Nephron progenitor cell (in vitro differentiated cells): ENCODE data around the gene AIM2.

Source experiments
- DNase-seq: peaks from one replicate; pipeline ENCODE4 v3.0.0; 2021
- H3K27ac Mint-ChIP-seq: 2 replicates; pipeline ENCODE4 v1.8.0; 2021; ENCODE audit warnings: mild to moderate bottlenecking, moderate library complexity, mixed read lengths
- H3K27me3 Mint-ChIP-seq: 2 replicates; pipeline ENCODE4 v1.8.0; 2021; ENCODE audit warnings: mild to moderate bottlenecking, low read depth, mixed read lengths; ENCODE audit not compliant: poor library complexity
- H3K36me3 Mint-ChIP-seq: 2 replicates; pipeline ENCODE4 v1.8.0; 2021; ENCODE audit warnings: low read depth, mixed read lengths
- H3K4me1 Mint-ChIP-seq: 2 replicates; pipeline ENCODE4 v1.8.0; 2021; ENCODE audit warnings: mixed read lengths
- H3K4me3 Mint-ChIP-seq: 2 replicates; pipeline ENCODE4 v1.8.0; 2021; ENCODE audit warnings: mild to moderate bottlenecking, moderate library complexity, mixed read lengths
- H3K9me3 Mint-ChIP-seq: 2 replicates; pipeline ENCODE4 v1.8.0; 2021; ENCODE audit warnings: mild to moderate bottlenecking, moderate library complexity, mixed read lengths
- TF ChIP-seq, protein P1 (sequence below): fragments of 200-600 bp; sonication (generic); IDR thresholded peaks from 2 replicates; pipeline ENCODE4 v1.5.0; 2021; ENCODE audit warnings: antibody characterized with exemption

The AIM2 gene

DNA sequence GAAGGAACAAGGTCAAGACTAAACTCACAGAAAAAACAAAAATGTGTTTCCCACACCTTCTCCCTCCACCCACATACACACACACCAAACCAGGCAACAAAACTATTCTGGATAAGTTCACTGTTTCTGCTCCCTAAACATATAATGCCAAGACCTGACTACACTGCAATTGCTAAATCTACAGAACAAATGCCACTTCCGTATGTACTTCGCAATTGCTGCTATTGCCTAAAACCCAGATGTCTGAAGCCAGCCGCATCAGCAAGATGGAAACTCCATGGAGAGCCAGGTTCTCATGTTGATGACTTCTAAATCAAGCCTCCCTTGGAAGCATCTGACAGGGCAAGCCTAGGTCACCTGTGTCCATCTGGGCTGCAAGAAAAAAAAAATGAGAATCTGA, 8.3 kb upstream of the AIM2 start:
- Mint-ChIP-seq H3K27me3 (peaks cover 3% of the 10 kb centered on the region), H3K4me1 (peaks cover 19% of the 10 kb centered on the region), H3K4me3 (no peak overlapping the region), H3K27ac (no peak overlapping the region), H3K9me3 (peaks cover 3% of the 10 kb centered on the region), H3K36me3 (no peaks in the 10 kb centered on the region)
- TF ChIP-seq, protein P1, sequence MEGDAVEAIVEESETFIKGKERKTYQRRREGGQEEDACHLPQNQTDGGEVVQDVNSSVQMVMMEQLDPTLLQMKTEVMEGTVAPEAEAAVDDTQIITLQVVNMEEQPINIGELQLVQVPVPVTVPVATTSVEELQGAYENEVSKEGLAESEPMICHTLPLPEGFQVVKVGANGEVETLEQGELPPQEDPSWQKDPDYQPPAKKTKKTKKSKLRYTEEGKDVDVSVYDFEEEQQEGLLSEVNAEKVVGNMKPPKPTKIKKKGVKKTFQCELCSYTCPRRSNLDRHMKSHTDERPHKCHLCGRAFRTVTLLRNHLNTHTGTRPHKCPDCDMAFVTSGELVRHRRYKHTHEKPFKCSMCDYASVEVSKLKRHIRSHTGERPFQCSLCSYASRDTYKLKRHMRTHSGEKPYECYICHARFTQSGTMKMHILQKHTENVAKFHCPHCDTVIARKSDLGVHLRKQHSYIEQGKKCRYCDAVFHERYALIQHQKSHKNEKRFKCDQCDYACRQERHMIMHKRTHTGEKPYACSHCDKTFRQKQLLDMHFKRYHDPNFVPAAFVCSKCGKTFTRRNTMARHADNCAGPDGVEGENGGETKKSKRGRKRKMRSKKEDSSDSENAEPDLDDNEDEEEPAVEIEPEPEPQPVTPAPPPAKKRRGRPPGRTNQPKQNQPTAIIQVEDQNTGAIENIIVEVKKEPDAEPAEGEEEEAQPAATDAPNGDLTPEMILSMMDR: no peak
- no peak for DNase-seq

DNA sequence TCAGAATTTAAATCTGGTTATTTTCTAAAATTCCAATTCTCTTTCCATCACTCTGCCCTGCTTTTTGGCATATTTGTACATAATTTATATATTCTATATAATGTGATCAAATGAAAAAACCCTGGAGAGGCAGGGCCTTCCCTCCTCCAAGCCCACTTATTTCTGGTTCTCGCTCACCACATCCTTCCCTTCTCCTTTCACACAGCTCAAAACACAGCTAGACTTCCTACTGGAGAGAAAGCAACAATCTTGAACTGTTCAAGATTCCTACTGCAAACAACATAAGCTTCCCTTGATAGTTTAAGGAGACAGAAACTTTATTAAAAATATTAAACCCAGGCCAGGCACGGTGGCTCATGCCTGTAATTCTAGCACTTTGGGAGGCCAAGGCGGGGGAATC, 7.6 kb upstream of the AIM2 start:
- DNase-seq: no peak
- Mint-ChIP-seq H3K27me3 (no peaks in the 10 kb centered on the region), H3K4me3 (no peak overlapping the region)

DNA sequence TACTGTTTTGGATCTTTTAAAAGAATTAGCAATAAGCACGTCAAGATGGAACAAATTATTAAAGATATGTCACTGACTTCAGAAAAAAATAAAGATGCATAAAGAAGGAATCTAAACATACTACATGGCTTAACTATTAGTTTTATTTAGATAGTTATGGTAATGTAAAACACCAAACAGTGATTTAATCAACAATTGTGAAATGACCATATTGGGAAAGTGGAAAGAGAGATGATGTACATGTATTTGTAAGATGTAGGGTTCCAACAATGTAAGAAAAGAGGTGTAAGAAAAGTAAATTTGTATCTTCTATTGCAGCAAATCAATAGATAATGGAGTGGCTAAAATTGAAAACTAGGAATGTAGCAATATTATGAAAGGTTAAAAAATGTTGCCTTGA, 6.4 kb upstream of the AIM2 start:
- Mint-ChIP-seq H3K27ac (no peak overlapping the region), H3K4me1 (peaks cover 12% of the 10 kb centered on the region), H3K36me3 (no peaks in the 10 kb centered on the region), H3K27me3 (no peaks in the 10 kb centered on the region), H3K9me3 (peaks cover 3% of the 10 kb centered on the region), H3K4me3 (no peak overlapping the region)
- TF ChIP-seq, protein P1: no peak
- DNase-seq: no peak

More for the DNA sequence above, 7.6 kb upstream of the AIM2 start:
- Mint-ChIP-seq H3K4me1 (peaks cover 13% of the 10 kb centered on the region), H3K9me3 (peaks cover 3% of the 10 kb centered on the region), H3K27ac (no peak overlapping the region), H3K36me3 (no peaks in the 10 kb centered on the region)
- TF ChIP-seq, protein P1: no peak

DNA sequence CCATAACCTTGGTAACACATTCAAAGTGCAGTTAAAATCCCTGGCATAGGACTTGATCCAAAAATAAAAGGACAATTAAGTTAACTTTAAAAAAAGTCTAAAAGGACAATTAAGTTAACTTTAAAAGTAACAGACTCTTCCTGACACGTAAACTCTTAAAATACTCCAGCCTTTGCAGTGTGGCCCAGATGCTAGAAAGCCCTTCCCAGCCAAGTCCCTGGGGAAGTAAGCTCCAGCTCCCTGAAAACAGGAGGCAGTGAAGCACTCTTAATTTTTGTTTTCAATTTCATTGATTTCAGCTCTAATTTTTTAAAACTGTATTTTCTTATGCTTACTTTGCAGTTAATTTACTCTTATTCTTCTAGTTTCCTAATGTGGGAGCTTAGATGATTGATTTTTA, 5.1 kb upstream of the AIM2 start:
- DNase-seq: no peak
- H3K36me3 Mint-ChIP-seq: no peaks in the 10 kb centered on the region
- peaks cover 3% of the 10 kb centered on the region for H3K9me3 Mint-ChIP-seq
- TF ChIP-seq, protein P1: no peak
- no peak overlapping the region for H3K27ac Mint-ChIP-seq
- H3K4me3 Mint-ChIP-seq: no peak overlapping the region
- no peaks in the 10 kb centered on the region for H3K27me3 Mint-ChIP-seq
- peaks cover 22% of the 10 kb centered on the region for H3K4me1 Mint-ChIP-seq

DNA sequence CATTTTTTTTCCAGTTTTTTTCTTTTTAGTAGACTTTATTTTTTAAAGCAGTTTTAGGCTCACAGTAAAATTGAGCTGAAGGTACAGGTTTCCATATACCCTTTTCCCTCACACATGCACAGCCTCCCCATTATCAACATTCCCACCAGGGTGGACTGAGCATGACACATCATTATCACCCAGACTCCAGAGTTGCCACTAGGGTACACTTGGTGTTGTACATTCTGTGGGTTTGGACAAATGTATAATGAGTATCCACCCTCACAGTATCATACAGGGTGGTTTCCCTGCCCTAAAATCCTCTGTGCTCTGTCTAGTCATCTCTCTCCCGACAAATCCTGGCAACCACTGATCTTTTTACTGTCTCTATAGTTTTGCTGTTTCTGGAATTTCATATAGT, 3.0 kb upstream of the AIM2 start:
- peaks cover 3% of the 10 kb centered on the region for H3K9me3 Mint-ChIP-seq
- TF ChIP-seq, protein P1: no peak
- H3K27ac Mint-ChIP-seq: no peak overlapping the region
- DNase-seq: no peak
- no peaks in the 10 kb centered on the region for H3K36me3 Mint-ChIP-seq
- H3K4me1 Mint-ChIP-seq: peaks cover 22% of the 10 kb centered on the region
- no peaks in the 10 kb centered on the region for H3K27me3 Mint-ChIP-seq
- H3K4me3 Mint-ChIP-seq: no peak overlapping the region

DNA sequence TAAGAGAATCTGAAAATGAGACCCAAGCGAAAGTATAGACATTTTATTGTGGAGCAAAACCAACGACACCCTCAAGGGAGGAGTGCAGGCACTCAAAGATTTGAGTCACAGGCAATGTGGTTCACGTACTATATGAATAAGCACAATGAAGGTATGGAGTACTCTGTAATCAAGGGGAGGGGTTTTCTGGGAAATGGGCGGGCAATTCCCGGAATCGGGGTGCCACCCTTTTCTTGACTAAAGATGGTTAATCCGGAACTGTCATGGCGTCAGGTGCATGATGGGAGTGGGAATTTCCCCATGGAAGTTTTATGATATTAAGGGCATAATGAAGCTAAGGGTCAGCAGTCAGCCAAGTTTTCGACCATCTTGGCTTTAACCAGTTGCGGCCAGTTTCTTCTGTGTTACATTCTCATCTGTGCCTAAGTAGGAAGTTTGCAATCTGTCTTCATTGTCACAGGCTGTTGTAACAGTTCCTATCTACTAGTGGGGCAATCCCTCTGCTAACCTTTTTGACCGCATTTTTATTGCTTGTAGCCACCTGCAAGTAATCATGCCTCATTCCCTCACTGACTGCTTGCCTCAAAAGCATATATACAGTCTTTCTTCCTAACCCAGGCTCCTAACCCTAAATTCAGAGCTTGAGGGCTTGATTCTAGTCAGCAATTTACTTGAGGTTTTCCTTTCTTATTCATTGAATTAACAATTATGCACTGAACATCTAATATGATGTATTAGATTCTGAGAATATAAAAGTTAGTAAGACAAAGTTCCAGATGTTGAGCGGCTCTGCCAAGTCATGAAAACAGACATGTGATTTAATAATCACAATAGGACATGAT, 775 bp upstream of the AIM2 start:
- Mint-ChIP-seq H3K36me3 (no peaks in the 10 kb centered on the region), H3K4me1 (peaks cover 28% of the 10 kb centered on the region), H3K27me3 (no peaks in the 10 kb centered on the region), H3K27ac (peak overlapping the region; percentile 77), H3K9me3 (no peaks in the 10 kb centered on the region), H3K4me3 (no peak overlapping the region)
- TF ChIP-seq, protein P1: no peak
- DNase-seq: no peak
